K562 (cell line): ENCODE results near the gene ZDHHC22. TPM values are rescaled to one million over a fixed set of nuclear protein-coding genes. Genes with fewer than 3 reads are reported as not detected.

Source experiments
- ZNF778 ChIP-seq: fragments of 450-650 bp; formaldehyde crosslinking; IDR thresholded peaks from 2 replicates; pipeline ENCODE4 v1.4.0; 2020; ENCODE audit warnings: mild to moderate bottlenecking, moderate library complexity
- polyA plus RNA-seq, 8 experiments: library from polyadenylated mRNA; depleted of rRNA in 4 of 8; stranded (reverse) in 5 of 8; unstranded in 3 of 8; fragments of >200 nt; fragmentation: Nextera tagmentation in 2 of 8; fragmentation: Illumina TruSeq in 1 of 8; extraction: Ambion mirVana in 2 of 8; extraction: Trizol in 1 of 8; gene quantifications; 2 replicates each; pipeline versions ENCODE4 v1.2.1 to v1.2.3, GENCODE V29; 2011 to 2014; ENCODE audit warnings: inconsistent platforms in 1 of 8, missing spikeins in 1 of 8
- total RNA-seq, 7 experiments: library from RNA; depleted of rRNA in 6 of 7; stranded (reverse); fragments of >200 nt in 6 of 7; fragmentation: Illumina TruSeq in 2 of 7; extraction: Trizol in 2 of 7; gene quantifications; 2 replicates each; pipeline versions ENCODE4 v1.2.1 to v1.2.3, GENCODE V29; 2011 to 2021; ENCODE audit warnings: low replicate concordance in 1 of 7
- TF ChIP-seq, protein P1 (sequence below): fragments of 450-650 bp; IDR thresholded peaks from 2 replicates; pipeline ENCODE4 v1.6.1; 2018; ENCODE audit warnings: mild to moderate bottlenecking, low read depth; ENCODE audit not compliant: partially characterized antibody
- TF ChIP-seq, protein P2 (sequence below): fragments of 200-600 bp; sonication (generic); IDR thresholded peaks from one replicate; pipeline ENCODE4 v1.6.1; 2012; ENCODE audit warnings: mild to moderate bottlenecking, low read depth, low read length, inconsistent platforms

ZDHHC22 gene
- total and polyA plus RNA-seq, 9 of the 15 experiments (the other 6 are each of a cell fraction or from before 2014, with no cell fraction given), result not detected

GRCh38 chr14:77107228-77107627 lies 34.4 kb downstream of the ZDHHC22 start (continued):
- TF ChIP-seq, protein P1, sequence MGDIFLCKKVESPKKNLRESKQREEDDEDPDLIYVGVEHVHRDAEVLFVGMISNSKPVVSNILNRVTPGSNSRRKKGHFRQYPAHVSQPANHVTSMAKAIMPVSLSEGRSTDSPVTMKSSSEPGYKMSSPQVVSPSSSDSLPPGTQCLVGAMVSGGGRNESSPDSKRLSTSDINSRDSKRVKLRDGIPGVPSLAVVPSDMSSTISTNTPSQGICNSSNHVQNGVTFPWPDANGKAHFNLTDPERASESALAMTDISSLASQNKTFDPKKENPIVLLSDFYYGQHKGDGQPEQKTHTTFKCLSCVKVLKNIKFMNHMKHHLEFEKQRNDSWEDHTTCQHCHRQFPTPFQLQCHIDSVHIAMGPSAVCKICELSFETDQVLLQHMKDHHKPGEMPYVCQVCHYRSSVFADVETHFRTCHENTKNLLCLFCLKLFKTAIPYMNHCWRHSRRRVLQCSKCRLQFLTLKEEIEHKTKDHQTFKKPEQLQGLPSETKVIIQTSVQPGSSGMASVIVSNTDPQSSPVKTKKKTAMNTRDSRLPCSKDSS, result no peak
- no peak for TF ChIP-seq ZNF778 (CRISPR knock-in tag)
- TF ChIP-seq, protein P2, sequence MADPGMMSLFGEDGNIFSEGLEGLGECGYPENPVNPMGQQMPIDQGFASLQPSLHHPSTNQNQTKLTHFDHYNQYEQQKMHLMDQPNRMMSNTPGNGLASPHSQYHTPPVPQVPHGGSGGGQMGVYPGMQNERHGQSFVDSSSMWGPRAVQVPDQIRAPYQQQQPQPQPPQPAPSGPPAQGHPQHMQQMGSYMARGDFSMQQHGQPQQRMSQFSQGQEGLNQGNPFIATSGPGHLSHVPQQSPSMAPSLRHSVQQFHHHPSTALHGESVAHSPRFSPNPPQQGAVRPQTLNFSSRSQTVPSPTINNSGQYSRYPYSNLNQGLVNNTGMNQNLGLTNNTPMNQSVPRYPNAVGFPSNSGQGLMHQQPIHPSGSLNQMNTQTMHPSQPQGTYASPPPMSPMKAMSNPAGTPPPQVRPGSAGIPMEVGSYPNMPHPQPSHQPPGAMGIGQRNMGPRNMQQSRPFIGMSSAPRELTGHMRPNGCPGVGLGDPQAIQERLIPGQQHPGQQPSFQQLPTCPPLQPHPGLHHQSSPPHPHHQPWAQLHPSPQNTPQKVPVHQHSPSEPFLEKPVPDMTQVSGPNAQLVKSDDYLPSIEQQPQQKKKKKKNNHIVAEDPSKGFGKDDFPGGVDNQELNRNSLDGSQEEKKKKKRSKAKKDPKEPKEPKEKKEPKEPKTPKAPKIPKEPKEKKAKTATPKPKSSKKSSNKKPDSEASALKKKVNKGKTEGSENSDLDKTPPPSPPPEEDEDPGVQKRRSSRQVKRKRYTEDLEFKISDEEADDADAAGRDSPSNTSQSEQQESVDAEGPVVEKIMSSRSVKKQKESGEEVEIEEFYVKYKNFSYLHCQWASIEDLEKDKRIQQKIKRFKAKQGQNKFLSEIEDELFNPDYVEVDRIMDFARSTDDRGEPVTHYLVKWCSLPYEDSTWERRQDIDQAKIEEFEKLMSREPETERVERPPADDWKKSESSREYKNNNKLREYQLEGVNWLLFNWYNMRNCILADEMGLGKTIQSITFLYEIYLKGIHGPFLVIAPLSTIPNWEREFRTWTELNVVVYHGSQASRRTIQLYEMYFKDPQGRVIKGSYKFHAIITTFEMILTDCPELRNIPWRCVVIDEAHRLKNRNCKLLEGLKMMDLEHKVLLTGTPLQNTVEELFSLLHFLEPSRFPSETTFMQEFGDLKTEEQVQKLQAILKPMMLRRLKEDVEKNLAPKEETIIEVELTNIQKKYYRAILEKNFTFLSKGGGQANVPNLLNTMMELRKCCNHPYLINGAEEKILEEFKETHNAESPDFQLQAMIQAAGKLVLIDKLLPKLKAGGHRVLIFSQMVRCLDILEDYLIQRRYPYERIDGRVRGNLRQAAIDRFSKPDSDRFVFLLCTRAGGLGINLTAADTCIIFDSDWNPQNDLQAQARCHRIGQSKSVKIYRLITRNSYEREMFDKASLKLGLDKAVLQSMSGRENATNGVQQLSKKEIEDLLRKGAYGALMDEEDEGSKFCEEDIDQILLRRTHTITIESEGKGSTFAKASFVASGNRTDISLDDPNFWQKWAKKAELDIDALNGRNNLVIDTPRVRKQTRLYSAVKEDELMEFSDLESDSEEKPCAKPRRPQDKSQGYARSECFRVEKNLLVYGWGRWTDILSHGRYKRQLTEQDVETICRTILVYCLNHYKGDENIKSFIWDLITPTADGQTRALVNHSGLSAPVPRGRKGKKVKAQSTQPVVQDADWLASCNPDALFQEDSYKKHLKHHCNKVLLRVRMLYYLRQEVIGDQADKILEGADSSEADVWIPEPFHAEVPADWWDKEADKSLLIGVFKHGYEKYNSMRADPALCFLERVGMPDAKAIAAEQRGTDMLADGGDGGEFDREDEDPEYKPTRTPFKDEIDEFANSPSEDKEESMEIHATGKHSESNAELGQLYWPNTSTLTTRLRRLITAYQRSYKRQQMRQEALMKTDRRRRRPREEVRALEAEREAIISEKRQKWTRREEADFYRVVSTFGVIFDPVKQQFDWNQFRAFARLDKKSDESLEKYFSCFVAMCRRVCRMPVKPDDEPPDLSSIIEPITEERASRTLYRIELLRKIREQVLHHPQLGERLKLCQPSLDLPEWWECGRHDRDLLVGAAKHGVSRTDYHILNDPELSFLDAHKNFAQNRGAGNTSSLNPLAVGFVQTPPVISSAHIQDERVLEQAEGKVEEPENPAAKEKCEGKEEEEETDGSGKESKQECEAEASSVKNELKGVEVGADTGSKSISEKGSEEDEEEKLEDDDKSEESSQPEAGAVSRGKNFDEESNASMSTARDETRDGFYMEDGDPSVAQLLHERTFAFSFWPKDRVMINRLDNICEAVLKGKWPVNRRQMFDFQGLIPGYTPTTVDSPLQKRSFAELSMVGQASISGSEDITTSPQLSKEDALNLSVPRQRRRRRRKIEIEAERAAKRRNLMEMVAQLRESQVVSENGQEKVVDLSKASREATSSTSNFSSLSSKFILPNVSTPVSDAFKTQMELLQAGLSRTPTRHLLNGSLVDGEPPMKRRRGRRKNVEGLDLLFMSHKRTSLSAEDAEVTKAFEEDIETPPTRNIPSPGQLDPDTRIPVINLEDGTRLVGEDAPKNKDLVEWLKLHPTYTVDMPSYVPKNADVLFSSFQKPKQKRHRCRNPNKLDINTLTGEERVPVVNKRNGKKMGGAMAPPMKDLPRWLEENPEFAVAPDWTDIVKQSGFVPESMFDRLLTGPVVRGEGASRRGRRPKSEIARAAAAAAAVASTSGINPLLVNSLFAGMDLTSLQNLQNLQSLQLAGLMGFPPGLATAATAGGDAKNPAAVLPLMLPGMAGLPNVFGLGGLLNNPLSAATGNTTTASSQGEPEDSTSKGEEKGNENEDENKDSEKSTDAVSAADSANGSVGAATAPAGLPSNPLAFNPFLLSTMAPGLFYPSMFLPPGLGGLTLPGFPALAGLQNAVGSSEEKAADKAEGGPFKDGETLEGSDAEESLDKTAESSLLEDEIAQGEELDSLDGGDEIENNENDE, result no peak
